ENCODE data around the gene AMFR.

AMFR gene

DNA sequence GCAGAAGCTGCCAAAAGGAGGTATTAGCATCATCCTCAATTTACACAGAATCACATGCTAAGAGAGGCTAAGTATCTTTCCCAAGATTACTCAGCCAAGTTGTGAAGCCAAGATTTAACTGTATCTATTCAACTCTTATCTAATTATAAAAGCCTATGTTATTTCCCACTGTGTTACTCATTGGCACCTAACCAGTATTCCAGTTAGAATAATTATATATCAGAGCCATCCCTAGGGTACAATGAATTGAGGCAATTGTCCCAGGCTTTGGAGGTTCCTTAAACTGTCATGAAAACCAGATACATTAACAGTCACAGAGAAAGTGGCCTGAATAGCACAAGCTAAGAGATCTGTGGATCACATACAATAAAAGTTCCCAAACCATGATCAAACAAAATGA is 10.9 kb upstream of the AMFR start:
- Histone ChIP-seq H3K18ac (ENCODE audit: low read length) (no peak overlapping the region), H2AK5ac (ENCODE audit: low read length) (no peak overlapping the region), H2AFZ (ENCODE audit: insufficient read depth, low read length, poor library complexity) (no peak overlapping the region), H2BK12ac (ENCODE audit: low read length) (no peak overlapping the region), H3K4me2 (ENCODE audit: low read length) (no peak overlapping the region), H3K4ac (ENCODE audit: low read depth, low read length) (no peak overlapping the region), H2BK5ac (ENCODE audit: low read depth, low read length, poor library complexity) (no peak overlapping the region), H4K12ac (ENCODE audit: low read depth, low read length) (no peak overlapping the region), H3K36me3 (ENCODE audit: control insufficient read depth in 1 of 2, insufficient read depth in 2 of 2, low read length in 2 of 2) (peaks cover 13 to 17% of the 10 kb centered on the region in 2 experiments), H3K27ac (ENCODE audit: low read depth, low read length) (no peak overlapping the region), H3K27me3 (ENCODE audit: insufficient read depth, low read length) (no peaks in the 10 kb centered on the region), H3K4me3 (ENCODE audit: low read depth, low read length) (no peak overlapping the region), H4K91ac (ENCODE audit: low read depth, low read length) (no peak overlapping the region), H3K79me1 (ENCODE audit: low read length) (no peaks in the 10 kb centered on the region), H3K4me1 (ENCODE audit: control insufficient read depth in 1 of 2, insufficient read depth in 2 of 2, low read length in 2 of 2) (no peaks in the 10 kb centered on the region), H3K9me3 (ENCODE audit: insufficient read depth, low read depth, low read length) (no peaks in the 10 kb centered on the region), H3K9ac (ENCODE audit: low read length) (no peak overlapping the region), H3K79me2 (ENCODE audit: control insufficient read depth, insufficient read depth, low read length, poor library complexity) (no peaks in the 10 kb centered on the region), H3K23ac (ENCODE audit: low read length) (no peak overlapping the region), H2BK120ac (ENCODE audit: insufficient read depth, low read length, poor library complexity) (no peak overlapping the region), H3K14ac (ENCODE audit: low read length) (no peak overlapping the region), H4K8ac (ENCODE audit: low read depth, low read length) (no peak overlapping the region)
- no peak for DNase-seq

- Histone ChIP-seq H4K91ac (ENCODE audit: low read depth, low read length) (no peak overlapping the region), H4K8ac (ENCODE audit: low read depth, low read length) (no peak overlapping the region), H2BK5ac (ENCODE audit: low read depth, low read length, poor library complexity) (no peak overlapping the region), H3K18ac (ENCODE audit: low read length) (no peak overlapping the region), H4K12ac (ENCODE audit: low read depth, low read length) (no peak overlapping the region), H2BK12ac (ENCODE audit: low read length) (no peak overlapping the region), H3K4me3 (ENCODE audit: low read depth, low read length) (no peak overlapping the region), H2AK5ac (ENCODE audit: low read length) (no peak overlapping the region), H3K4me1 (ENCODE audit: control insufficient read depth in 1 of 2, insufficient read depth in 2 of 2, low read length in 2 of 2) (peaks cover 0 to 3% of the 10 kb centered on the region in 2 experiments), H3K9ac (ENCODE audit: low read length) (no peak overlapping the region), H3K9me3 (ENCODE audit: insufficient read depth, low read depth, low read length) (no peaks in the 10 kb centered on the region), H2AFZ (ENCODE audit: insufficient read depth, low read length, poor library complexity) (no peak overlapping the region), H3K79me1 (ENCODE audit: low read length) (peaks cover 4% of the 10 kb centered on the region), H3K27ac (ENCODE audit: low read depth, low read length) (no peak overlapping the region), H3K79me2 (ENCODE audit: control insufficient read depth, insufficient read depth, low read length, poor library complexity) (peaks cover 5% of the 10 kb centered on the region), H3K4ac (ENCODE audit: low read depth, low read length) (no peak overlapping the region), H3K27me3 (ENCODE audit: insufficient read depth, low read length) (no peaks in the 10 kb centered on the region), H2BK120ac (ENCODE audit: insufficient read depth, low read length, poor library complexity) (no peak overlapping the region), H3K36me3 (ENCODE audit: control insufficient read depth in 1 of 2, insufficient read depth in 2 of 2, low read length in 2 of 2) (peaks cover 2 to 4% of the 10 kb centered on the region in 2 experiments), H3K14ac (ENCODE audit: low read length) (no peak overlapping the region), H3K23ac (ENCODE audit: low read length) (no peak overlapping the region), H3K4me2 (ENCODE audit: low read length) (no peak overlapping the region)
- peak; percentile 81 to 93 for DNase-seq
- no CpG with 5 or more reads among the region's 1 CpG for WGBS (ENCODE audit: extremely low coverage, insufficient coverage, insufficient read length)
These were observed 2.7 kb upstream of the AMFR start for GRCh38 chr16:56428091-56428490.

DNA sequence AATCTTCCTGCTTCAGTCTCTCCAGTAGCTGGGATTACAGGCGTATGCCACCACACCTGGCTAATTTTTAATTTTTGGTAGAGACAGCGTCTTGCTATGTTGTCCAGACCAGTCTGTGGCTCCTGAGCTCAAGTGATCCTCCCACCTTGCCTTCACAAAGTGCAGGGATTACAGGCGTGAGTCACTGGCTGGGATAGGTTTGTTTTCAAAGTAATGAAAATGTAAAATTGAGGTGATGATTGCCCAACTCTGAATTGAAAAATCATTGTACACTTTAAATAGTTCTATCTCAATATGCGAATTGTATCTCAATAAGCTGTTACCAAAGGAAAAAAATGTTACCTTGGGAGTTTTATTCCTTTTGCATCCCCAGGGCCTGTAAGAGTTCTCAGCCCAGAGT is 1.2 kb upstream of the AMFR start:
- Histone ChIP-seq H2BK12ac (ENCODE audit: low read length) (no peak overlapping the region), H3K36me3 (ENCODE audit: control insufficient read depth in 1 of 2, insufficient read depth in 2 of 2, low read length in 2 of 2) (peaks cover 2 to 4% of the 10 kb centered on the region in 2 experiments)
- peak; percentile 33 to 45 for DNase-seq

GRCh38 chr16:56424791-56425438 is 430 bp downstream of the AMFR start:
- no peaks in the 10 kb centered on the region for H3K27me3 ChIP-seq (ENCODE audit: insufficient read depth, low read length)
- H4K8ac ChIP-seq (ENCODE audit: low read depth, low read length): peak overlapping the region; percentile 93
- no peaks in the 10 kb centered on the region for H3K9me3 ChIP-seq (ENCODE audit: insufficient read depth, low read depth, low read length)
- peak overlapping the region; percentile 3 for H2BK5ac ChIP-seq (ENCODE audit: low read depth, low read length, poor library complexity)
- peak overlapping the region; percentile 82 for H3K14ac ChIP-seq (ENCODE audit: low read length)
- peak overlapping the region; percentile 42 for H3K18ac ChIP-seq (ENCODE audit: low read length)
- peak overlapping the region; percentile 70 for H3K27ac ChIP-seq (ENCODE audit: low read depth, low read length)
- no peak overlapping the region for H2BK12ac ChIP-seq (ENCODE audit: low read length)
- no CpG with 5 or more reads among the region's 79 CpGs for WGBS (ENCODE audit: extremely low coverage, insufficient coverage, insufficient read length)
- H3K79me2 ChIP-seq (ENCODE audit: control insufficient read depth, insufficient read depth, low read length, poor library complexity): peaks cover 5% of the 10 kb centered on the region
- H2AK5ac ChIP-seq (ENCODE audit: low read length): no peak overlapping the region
- H4K91ac ChIP-seq (ENCODE audit: low read depth, low read length): peak overlapping the region; percentile 74
- H3K23ac ChIP-seq (ENCODE audit: low read length): no peak overlapping the region
- peak overlapping the region; percentile 81 for H4K12ac ChIP-seq (ENCODE audit: low read depth, low read length)
- H3K79me1 ChIP-seq (ENCODE audit: low read length): peaks cover 4% of the 10 kb centered on the region
- H3K4ac ChIP-seq (ENCODE audit: low read depth, low read length): peak overlapping the region; percentile 83
- peak overlapping the region; percentile 95 for H3K9ac ChIP-seq (ENCODE audit: low read length)
- peak overlapping the region; percentile 52 for H2BK120ac ChIP-seq (ENCODE audit: insufficient read depth, low read length, poor library complexity)
- no peak for DNase-seq
- peaks cover 2% of the 10 kb centered on the region in 2 experiments for H3K36me3 ChIP-seq (ENCODE audit: control insufficient read depth in 1 of 2, insufficient read depth in 2 of 2, low read length in 2 of 2)
- peaks cover 0 to 5% of the 10 kb centered on the region in 2 experiments for H3K4me1 ChIP-seq (ENCODE audit: control insufficient read depth in 1 of 2, insufficient read depth in 2 of 2, low read length in 2 of 2)
- peak overlapping the region; percentile 88 for H2AFZ ChIP-seq (ENCODE audit: insufficient read depth, low read length, poor library complexity)
- H3K4me3 ChIP-seq (ENCODE audit: low read depth, low read length): peak overlapping the region; percentile 95
- peak overlapping the region; percentile 83 for H3K4me2 ChIP-seq (ENCODE audit: low read length)

More for the DNA sequence above, 1.2 kb upstream of the AMFR start:
- no peak overlapping the region for H3K4ac ChIP-seq (ENCODE audit: low read depth, low read length)
- H3K9me3 ChIP-seq (ENCODE audit: insufficient read depth, low read depth, low read length): no peaks in the 10 kb centered on the region
- H3K4me2 ChIP-seq (ENCODE audit: low read length): no peak overlapping the region
- no peak overlapping the region for H2BK120ac ChIP-seq (ENCODE audit: insufficient read depth, low read length, poor library complexity)
- no peak overlapping the region for H3K9ac ChIP-seq (ENCODE audit: low read length)
- peaks cover 0 to 3% of the 10 kb centered on the region in 2 experiments for H3K4me1 ChIP-seq (ENCODE audit: control insufficient read depth in 1 of 2, insufficient read depth in 2 of 2, low read length in 2 of 2)
- no peaks in the 10 kb centered on the region for H3K27me3 ChIP-seq (ENCODE audit: insufficient read depth, low read length)
- H2BK5ac ChIP-seq (ENCODE audit: low read depth, low read length, poor library complexity): no peak overlapping the region
- H3K79me2 ChIP-seq (ENCODE audit: control insufficient read depth, insufficient read depth, low read length, poor library complexity): peaks cover 5% of the 10 kb centered on the region
- no peak overlapping the region for H3K4me3 ChIP-seq (ENCODE audit: low read depth, low read length)
- peaks cover 4% of the 10 kb centered on the region for H3K79me1 ChIP-seq (ENCODE audit: low read length)
- no peak overlapping the region for H3K18ac ChIP-seq (ENCODE audit: low read length)
- no peak overlapping the region for H4K91ac ChIP-seq (ENCODE audit: low read depth, low read length)
- no peak overlapping the region for H3K14ac ChIP-seq (ENCODE audit: low read length)
- H3K27ac ChIP-seq (ENCODE audit: low read depth, low read length): no peak overlapping the region
- H4K12ac ChIP-seq (ENCODE audit: low read depth, low read length): no peak overlapping the region
- H2AK5ac ChIP-seq (ENCODE audit: low read length): no peak overlapping the region
- H4K8ac ChIP-seq (ENCODE audit: low read depth, low read length): no peak overlapping the region
- no CpG with 5 or more reads among the region's 4 CpGs for WGBS (ENCODE audit: extremely low coverage, insufficient coverage, insufficient read length)
- H2AFZ ChIP-seq (ENCODE audit: insufficient read depth, low read length, poor library complexity): no peak overlapping the region
- H3K23ac ChIP-seq (ENCODE audit: low read length): no peak overlapping the region
